T-helper 2 cell (primary cell): Measurements from ENCODE around the gene PXYLP1.

Experiments used
- DNase-seq, 5 experiments: peaks; one replicate each; pipeline versions ENCODE4 v3.0.0 to v3.0.0-alpha.2; 2012 to 2022

The PXYLP1 gene

DNA sequence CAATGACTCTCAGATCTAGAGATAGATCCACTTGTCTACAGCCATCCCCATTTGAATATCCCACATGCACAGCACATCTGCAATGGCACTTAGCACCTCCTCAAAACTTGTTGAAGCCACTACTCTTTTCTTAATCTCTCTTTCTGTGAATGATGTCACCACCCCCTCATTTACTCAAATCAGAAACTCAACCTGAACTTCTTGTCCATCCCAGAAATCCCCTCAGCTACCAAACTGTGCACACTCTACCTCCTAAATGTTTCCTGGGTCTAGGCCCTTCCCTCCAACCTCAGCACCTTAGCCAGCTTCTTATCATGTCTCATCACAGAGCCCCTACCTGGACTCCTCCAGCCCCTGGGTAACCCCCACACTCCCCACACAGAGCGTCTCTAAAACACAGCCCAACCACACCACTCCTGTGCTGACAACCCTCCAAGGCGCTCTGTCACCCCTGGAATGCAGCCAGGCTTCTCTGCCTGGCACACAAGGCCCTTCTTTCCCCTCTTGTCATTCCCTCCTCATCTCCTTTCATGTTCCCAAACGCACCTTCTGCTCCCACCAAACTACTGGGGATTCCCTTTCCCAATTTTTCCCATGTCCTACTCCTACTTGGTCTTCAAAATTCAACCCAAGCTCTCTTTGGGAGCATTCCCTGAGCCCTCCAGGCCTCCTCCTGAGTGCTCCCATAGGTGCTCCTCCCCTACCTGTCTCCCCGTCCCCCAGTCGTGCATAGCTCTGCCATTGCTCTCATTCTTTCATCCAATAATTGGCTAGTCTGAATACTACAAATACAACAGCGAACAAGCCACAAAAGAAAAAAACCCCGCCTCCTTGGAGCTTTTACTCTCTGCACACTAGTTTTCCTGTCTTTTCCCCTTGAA is 96.9 kb downstream of the PXYLP1 start:
- DNase-seq, result peak in 1 of 5 experiments; percentile 25

- no peak for DNase-seq
Measured at GRCh38 chr3:141330235-141330634, 98.6 kb downstream of the PXYLP1 start.

DNA sequence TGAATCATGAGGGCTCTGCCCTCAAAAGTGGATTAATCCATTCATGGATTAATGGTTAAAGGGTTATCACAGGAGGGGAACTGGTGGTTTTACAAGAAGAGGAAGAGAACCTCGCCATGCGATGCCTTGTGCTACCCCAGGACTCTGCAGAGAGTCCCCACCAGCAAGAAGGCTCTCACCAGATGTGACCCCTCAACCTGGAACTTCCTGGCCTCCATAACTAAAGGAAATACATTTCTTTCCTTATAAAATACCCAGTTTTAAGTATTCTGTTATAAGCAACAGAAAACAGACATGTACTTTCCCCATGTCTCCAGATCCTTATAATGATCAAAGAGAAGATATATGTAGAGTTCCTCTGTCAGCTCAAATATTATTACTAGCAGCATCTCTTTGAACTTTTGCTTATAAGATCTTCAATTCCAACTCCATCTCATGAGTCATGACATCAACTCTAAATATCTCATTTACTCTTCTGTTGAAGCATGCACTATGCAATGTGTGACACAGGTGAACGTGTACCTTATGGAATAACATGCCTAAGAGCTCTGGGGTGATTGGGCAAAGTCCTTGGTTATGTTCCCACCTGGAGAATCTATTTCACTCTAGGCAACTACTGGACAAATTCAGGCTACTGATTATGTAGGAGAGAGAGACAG is 99.2 kb downstream of the PXYLP1 start:
- no peak for DNase-seq

GRCh38 chr3:141331377-141332318 is 100.0 kb downstream of the PXYLP1 start:
- DNase-seq, result no peak

- DNase-seq, result no peak
Measured at GRCh38 chr3:141332416-141332815, 100.8 kb downstream of the PXYLP1 start.

GRCh38 chr3:141333836-141334626 is 102.4 kb downstream of the PXYLP1 start:
- no peak for DNase-seq

GRCh38 chr3:141334627-141335250 is 103.1 kb downstream of the PXYLP1 start:
- no peak for DNase-seq

DNA sequence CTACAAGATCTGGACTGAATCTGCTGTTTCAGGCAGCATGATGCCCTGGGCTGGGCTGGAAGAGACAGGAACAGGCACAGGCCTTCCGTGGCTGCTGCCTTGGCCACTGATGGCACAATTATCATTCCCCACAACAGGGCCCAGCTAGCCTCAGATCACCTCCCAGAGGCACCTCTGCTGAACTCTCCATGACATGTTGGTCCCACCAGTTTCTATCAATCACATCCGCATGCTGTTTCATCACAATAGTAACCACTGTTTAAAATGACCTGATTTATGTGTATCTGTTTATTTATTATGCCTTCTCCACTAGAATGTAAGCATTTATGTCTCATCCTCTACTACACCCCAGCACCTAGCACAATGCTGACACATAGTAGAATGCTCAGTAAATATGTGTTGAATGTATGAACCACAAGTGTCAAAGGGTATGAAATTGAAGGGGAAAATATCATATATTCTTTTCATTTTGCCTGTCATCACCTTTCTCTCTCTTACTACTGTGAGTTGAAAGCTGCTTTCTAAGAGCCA is 104.0 kb downstream of the PXYLP1 start:
- no peak for DNase-seq

DNA sequence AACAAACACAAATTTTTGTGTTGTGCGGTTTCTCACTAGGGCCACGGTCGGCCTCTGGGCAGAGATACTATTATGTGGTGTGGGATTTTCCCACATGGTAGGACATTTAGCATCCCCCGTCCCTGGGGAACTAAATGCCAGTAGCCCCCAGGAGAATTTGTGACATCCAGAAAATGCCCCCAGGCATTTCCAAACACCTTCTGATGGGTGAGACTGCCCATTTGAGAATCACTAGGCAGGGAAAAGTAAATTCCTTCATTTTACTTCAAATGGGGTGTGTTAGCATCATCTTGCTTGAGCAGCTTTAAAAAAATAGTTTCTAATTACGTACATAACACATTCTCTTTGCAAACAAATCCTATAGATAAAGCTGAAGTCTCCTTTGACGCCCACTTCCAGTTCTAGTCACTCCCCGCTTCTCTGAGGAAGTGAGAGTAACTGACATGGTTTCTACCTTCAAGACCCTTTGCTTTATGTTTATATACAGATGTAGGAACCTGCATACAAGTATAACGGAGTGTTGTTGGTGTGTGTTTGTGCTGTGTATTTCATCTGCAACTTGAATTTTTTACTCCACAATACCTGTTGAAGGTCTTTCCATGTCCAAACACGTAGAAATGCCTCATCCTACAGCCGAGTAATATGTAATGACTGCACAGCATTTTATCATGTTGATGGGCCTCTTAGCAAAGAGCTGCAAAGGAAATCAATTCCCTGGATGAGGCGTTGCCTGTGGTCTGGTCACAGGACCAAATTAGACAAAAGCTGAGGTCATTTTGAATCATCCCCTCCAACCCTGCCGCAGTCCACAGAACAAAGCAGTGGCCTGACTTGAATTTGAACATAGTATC is 105.3 kb downstream of the PXYLP1 start:
- DNase-seq, result no peak

- no peak for DNase-seq
Measured at GRCh38 chr3:141337523-141337854, 105.9 kb downstream of the PXYLP1 start.

- no peak for DNase-seq
Measured at GRCh38 chr3:141337991-141338390, 106.4 kb downstream of the PXYLP1 start.

- DNase-seq, result no peak
Measured at GRCh38 chr3:141338881-141339280, 107.3 kb downstream of the PXYLP1 start.

GRCh38 chr3:141341536-141341935 is 109.9 kb downstream of the PXYLP1 start:
- no peak for DNase-seq

DNA sequence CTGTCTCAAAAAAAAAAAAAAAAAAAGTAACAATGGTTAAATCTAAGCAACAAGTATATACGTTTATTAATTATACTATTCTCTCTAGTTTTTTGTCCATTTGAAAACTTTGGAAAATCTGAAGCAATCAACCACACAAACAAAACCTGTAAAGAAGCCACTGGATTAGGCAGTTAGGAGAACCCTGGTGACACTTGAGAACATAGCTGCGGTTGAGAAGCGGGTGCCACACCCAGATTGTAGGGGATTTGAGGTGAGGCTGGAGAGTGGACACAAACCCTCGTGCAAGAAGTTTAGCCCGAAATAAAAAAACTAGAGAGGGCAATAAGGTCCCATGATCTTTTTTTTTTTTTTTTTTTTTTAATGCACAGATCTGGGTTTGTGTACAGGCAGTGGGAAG is 110.8 kb downstream of the PXYLP1 start:
- DNase-seq, result no peak

GRCh38 chr3:141343077-141343476 is 111.5 kb downstream of the PXYLP1 start:
- DNase-seq, result no peak

- DNase-seq, result no peak
Measured at GRCh38 chr3:141343865-141344271, 112.2 kb downstream of the PXYLP1 start.
